CD4-positive, alpha-beta T cell treated with Interleukin-21 for 1 hour (primary cell): ENCODE data around the gene HSD17B3.
"Not testable (repeated sequence)": the region's sequence is repeated elsewhere in the genome, so short reads cannot be mapped to it uniquely, and the experiment has no call there.

Experiments
- DNase-seq: peaks from one replicate; pipeline ENCODE4 v3.0.0-alpha.2; 2020

HSD17B3 gene

DNA sequence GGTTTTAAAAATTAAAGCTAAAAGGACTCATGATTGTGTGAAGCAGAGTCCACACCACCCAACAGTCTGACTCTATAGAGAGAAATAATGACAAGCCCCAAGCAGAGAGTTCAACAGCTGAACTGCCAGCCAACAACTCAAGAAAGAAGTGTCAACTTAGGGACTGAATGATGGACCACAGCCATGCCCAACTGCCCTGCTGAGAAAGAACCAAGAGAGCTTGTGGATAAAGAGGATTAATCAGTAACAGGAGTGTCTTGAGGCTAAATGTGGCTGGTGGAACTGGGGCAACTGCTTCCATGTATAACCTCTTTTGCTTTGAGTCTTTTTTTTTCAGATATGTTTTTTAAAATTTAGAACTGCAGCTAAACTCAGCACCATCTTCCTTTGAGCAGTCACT lies 109.3 kb downstream of the HSD17B3 start:
- no peak for DNase-seq

GRCh38 chr9:96189995-96190394 lies 112.0 kb downstream of the HSD17B3 start:
- no peak for DNase-seq

DNA sequence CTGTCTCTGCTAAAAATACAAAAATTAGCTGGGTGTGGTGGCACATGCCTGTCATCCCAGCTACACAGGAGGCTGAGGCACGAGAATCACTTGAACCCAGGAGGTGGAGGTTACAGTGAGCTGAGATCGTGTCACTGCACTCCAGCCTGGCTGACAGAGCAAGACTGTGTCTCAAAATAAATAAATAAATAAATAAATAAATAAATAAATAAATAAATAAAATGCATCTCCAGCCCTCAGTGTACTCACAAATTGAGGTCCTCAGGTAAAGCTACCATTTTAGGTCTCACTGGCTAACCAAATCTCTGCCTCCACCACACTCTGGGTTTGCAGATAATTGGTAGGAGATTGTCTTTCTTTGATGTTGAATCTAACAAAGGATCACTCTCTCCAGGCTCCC lies 112.4 kb downstream of the HSD17B3 start:
- not testable (repeated sequence) for DNase-seq

DNA sequence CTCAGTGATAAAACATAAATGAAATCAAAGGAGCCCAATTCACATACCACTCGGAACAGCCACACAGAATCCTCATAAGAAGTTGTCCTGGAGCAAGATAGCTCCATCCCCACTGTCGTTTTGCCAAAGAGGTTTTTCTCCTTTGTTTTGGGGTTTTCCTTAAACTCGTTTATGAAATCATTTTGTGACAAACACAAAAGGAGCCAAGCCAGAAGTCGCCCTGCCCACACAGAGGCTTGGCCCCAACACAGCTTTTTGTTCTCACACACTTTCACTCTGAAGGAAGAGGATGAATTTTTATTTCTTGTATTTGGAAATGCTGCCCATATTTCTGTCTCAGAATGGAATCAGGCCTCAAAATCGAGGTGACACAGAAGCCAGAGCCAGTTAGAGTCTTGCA lies 113.4 kb downstream of the HSD17B3 start:
- DNase-seq: no peak

- no peak for DNase-seq
These were observed 114.8 kb downstream of the HSD17B3 start for GRCh38 chr9:96187151-96187555.

GRCh38 chr9:96186591-96187011 lies 115.4 kb downstream of the HSD17B3 start:
- no peak for DNase-seq

DNA sequence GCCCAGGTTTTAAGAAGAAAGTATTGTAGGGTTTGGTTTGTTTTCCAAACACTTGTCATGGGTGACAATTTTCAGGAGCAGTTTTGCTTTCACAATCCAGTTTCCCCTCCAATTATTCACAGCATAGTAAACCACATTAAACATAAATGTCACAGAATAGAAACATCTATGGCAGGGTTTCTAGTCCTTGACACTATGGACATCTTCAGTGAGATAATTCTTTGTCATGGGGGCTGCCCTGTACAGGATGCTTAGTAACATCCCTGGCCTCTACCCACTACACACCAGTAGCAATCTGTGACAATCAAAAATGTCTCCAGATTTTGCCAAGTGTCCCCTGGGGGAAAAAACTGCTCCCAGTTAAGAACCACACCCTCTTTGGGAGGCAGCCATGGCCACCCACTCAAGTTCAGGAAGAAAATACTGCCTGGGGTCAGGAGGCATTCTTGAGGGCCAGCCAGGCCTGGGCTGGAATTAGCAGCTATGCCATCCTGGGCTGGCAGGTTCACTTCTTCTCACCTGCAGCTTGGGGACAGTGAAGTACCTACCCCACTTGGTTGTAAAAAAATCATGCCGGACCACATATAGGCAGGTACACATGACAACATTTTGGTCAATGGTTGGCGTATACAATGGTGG lies 116.3 kb downstream of the HSD17B3 start:
- DNase-seq: no peak
